Neuronal stem cell (in vitro differentiated cells): Measurements from ENCODE around the gene ALLC.

ENCODE experiments used
- DNase-seq: peaks from one replicate; pipeline ENCODE4 v3.0.0-alpha.2; 2013; ENCODE audit warnings: low spot score
- H2AFZ ChIP-seq: one replicate; pipeline ENCODE4 v1.6.1; 2013; ENCODE audit warnings: mild to moderate bottlenecking, low read length, inconsistent platforms
- H2AK5ac ChIP-seq: 2 replicates; pipeline ENCODE4 v1.6.1; 2013; ENCODE audit warnings: low read depth, mild to moderate bottlenecking, inconsistent platforms, low read length, moderate library complexity, mixed read lengths
- H2BK120ac ChIP-seq: 2 replicates; pipeline ENCODE4 v1.6.1; 2013; ENCODE audit warnings: low read depth, mild to moderate bottlenecking, inconsistent platforms, low read length, moderate library complexity, mixed read lengths
- H2BK12ac ChIP-seq: one replicate; pipeline ENCODE4 v1.6.1; 2013; ENCODE audit warnings: low read length, inconsistent platforms
- H2BK15ac ChIP-seq: 2 replicates; pipeline ENCODE4 v1.6.1; 2013; ENCODE audit warnings: mild to moderate bottlenecking, low read length, inconsistent platforms, mixed read lengths
- H2BK5ac ChIP-seq: one replicate; pipeline ENCODE4 v1.6.1; 2013; ENCODE audit warnings: inconsistent platforms, mild to moderate bottlenecking, low read length, moderate library complexity
- H3K14ac ChIP-seq: one replicate; pipeline ENCODE4 v1.6.1; 2013; ENCODE audit warnings: low read length, inconsistent platforms
- H3K18ac ChIP-seq: 2 replicates; pipeline ENCODE4 v1.6.1; 2013; ENCODE audit warnings: low read length, inconsistent platforms
- H3K23ac ChIP-seq: 2 replicates; pipeline ENCODE4 v1.6.1; 2013; ENCODE audit warnings: low read depth, mild to moderate bottlenecking, mixed read lengths, low read length, inconsistent platforms; ENCODE audit not compliant: poor library complexity
- H3K27ac ChIP-seq: replicated peaks from 3 replicates; pipeline ENCODE4 v1.5.1; 2013; ENCODE audit warnings: low read length, inconsistent platforms
- H3K27me3 ChIP-seq, 3 experiments: 2 replicates each; pipeline ENCODE4 v1.6.1; 2013; ENCODE audit warnings: low read length in 3 of 3, mild to moderate bottlenecking in 2 of 3, inconsistent platforms in 1 of 3, low read depth in 1 of 3, mixed read lengths in 1 of 3, moderate library complexity in 1 of 3; ENCODE audit not compliant: control insufficient read depth in 3 of 3, insufficient read depth in 3 of 3
- H3K36me3 ChIP-seq, 2 donors: replicated peaks in 1 of 2; 2 replicates each; pipeline ENCODE4 v1.6.1; 2013; ENCODE audit warnings: low read length in 2 of 2; ENCODE audit not compliant: control insufficient read depth in 2 of 2, insufficient read depth in 2 of 2
- H3K4ac ChIP-seq: 2 replicates; pipeline ENCODE4 v1.6.1; 2013; ENCODE audit warnings: inconsistent platforms, mild to moderate bottlenecking, low read length, moderate library complexity
- H3K4me1 ChIP-seq, 2 donors: 1 replicate in 1 of 2; 2 replicates in 1 of 2; pipeline ENCODE4 v1.6.1; 2013; ENCODE audit warnings: low read length in 2 of 2, low read depth in 1 of 2; ENCODE audit not compliant: control insufficient read depth in 2 of 2, insufficient read depth in 1 of 2
- H3K4me2 ChIP-seq: one replicate; pipeline ENCODE4 v1.6.1; 2013; ENCODE audit warnings: mild to moderate bottlenecking, low read length, inconsistent platforms; ENCODE audit not compliant: insufficient read depth, poor library complexity, severe bottlenecking
- H3K4me3 ChIP-seq, 2 donors: 2 replicates each; pipeline ENCODE4 v1.5.1; 2013; ENCODE audit warnings: low read length in 2 of 2, mild to moderate bottlenecking in 2 of 2, inconsistent platforms in 1 of 2, moderate library complexity in 1 of 2
- H3K79me1 ChIP-seq: one replicate; pipeline ENCODE4 v1.6.1; 2013; ENCODE audit warnings: low read depth, mild to moderate bottlenecking, inconsistent platforms, low read length, moderate library complexity
- H3K9ac ChIP-seq: one replicate; pipeline ENCODE4 v1.6.1; 2013; ENCODE audit warnings: mild to moderate bottlenecking, low read depth, low read length, inconsistent platforms; ENCODE audit not compliant: poor library complexity
- H3K9me3 ChIP-seq, 2 donors: replicated peaks in 1 of 2; 2 replicates each; pipeline versions ENCODE3 to v1.6.1; 2013; ENCODE audit warnings: low read length in 2 of 2, mild to moderate bottlenecking in 2 of 2, inconsistent platforms in 1 of 2, low read depth in 1 of 2, mixed read lengths in 1 of 2, moderate library complexity in 1 of 2; ENCODE audit not compliant: control insufficient read depth in 2 of 2, insufficient read depth in 1 of 2
- H4K8ac ChIP-seq: one replicate; pipeline ENCODE4 v1.6.1; 2013; ENCODE audit warnings: low read depth, mild to moderate bottlenecking, inconsistent platforms, low read length, moderate library complexity
- H4K91ac ChIP-seq: one replicate; pipeline ENCODE4 v1.6.1; 2013; ENCODE audit warnings: low read length, low read depth, mild to moderate bottlenecking, inconsistent platforms; ENCODE audit not compliant: poor library complexity
- WGBS, 2 donors: extraction: QIAGEN DNeasy Blood & Tissue Kit; methylation state at CpG; one replicate each; pipeline ENCODE4 v1.1.7; 2013; ENCODE audit warnings: missing lambda C conversion rate in 2 of 2, mixed read lengths in 1 of 2; ENCODE audit not compliant: insufficient read length in 2 of 2, insufficient replicate concordance in 1 of 2; ENCODE audit errors: extremely low coverage in 2 of 2; 5-methylcytosine and 5-hydroxymethylcytosine counted together

Gene ALLC

DNA sequence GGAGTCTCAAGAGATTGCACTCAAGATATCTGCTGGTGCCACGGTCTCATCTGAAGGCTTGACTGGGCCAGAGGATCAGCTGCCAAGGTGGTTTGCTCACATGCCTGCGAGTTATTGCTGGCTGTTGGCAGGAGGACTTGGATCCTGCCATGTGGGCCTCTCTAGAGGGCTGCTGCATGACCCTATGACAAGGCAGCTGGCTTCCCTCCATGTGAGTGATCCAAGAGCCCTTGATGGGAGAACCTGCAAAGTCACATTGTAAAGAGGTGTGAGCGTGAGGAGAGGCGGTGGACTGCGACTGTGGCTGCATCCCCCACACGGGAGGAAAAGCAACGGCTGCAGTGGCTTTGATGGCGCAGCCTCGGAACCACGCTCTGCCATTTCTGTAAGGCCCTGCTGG, 4.0 kb upstream of the ALLC start:
- peak overlapping the region; percentile 71 for H2BK15ac ChIP-seq
- peak overlapping the region; percentile 15 for H2AFZ ChIP-seq
- H2BK5ac ChIP-seq: no peak overlapping the region
- peak overlapping the region; percentile 33 for H3K18ac ChIP-seq
- H2AK5ac ChIP-seq: peak overlapping the region; percentile 66
- WGBS, 2 donors: no CpG with 5 or more reads among the region's 10 CpGs
- peaks cover 0 to 1% (median 0%) of the 10 kb centered on the region in 3 experiments for H3K27me3 ChIP-seq
- no peak overlapping the region for H3K23ac ChIP-seq
- DNase-seq: no peak
- H3K79me1 ChIP-seq: no peaks in the 10 kb centered on the region
- H3K4me2 ChIP-seq: no peak overlapping the region
- no peak overlapping the region for H3K4me3 ChIP-seq
- H3K36me3 ChIP-seq: no peaks in the 10 kb centered on the region
- no peak overlapping the region for H2BK12ac ChIP-seq
- H3K9me3 ChIP-seq: peaks cover 0 to 17% of the 10 kb centered on the region in 2 donors
- no peak overlapping the region for H3K9ac ChIP-seq
- H3K27ac ChIP-seq: no peak overlapping the region
- H3K4me1 ChIP-seq: peaks cover 22 to 39% of the 10 kb centered on the region in 2 donors
- H2BK120ac ChIP-seq: peak overlapping the region; percentile 63
- no peak overlapping the region for H4K91ac ChIP-seq
- no peak overlapping the region for H4K8ac ChIP-seq
- H3K14ac ChIP-seq: no peak overlapping the region
- H3K4ac ChIP-seq: no peak overlapping the region

DNA sequence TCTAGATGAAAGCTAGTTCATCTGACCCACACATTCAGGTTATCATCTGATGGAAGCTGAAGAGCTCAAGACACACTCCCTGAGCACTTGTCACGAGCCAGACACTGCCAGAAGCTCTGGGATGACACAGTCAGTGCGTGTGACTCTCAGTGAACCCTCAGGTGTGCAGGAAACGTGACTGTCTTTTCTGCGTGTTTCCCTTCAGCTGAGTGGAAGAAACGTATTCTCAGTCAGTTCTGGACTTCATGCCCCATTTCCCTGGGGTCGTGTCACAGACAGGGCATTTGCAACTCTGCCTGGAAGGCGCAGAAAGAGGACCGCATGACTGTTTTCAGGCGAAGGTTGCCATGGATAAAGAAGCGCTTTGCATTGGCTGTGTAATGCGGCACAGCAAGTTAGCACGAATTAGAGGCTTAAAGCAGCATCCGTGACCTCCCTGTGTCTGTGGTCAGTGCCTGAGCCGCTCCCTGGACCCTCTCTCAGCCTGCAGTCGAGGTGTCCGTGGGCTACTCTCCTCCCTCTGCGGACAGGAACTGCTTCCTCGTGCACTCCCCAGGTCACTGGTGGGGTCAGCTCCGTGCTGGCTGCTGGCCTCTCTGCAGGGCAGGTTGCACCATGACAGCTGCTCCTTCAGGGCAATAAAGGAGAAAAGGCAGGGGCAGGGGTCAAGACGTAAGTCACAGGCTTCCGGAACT, 3.3 kb upstream of the ALLC start:
- no CpG with 5 or more reads among the region's 21 CpGs for WGBS, 2 donors

DNA sequence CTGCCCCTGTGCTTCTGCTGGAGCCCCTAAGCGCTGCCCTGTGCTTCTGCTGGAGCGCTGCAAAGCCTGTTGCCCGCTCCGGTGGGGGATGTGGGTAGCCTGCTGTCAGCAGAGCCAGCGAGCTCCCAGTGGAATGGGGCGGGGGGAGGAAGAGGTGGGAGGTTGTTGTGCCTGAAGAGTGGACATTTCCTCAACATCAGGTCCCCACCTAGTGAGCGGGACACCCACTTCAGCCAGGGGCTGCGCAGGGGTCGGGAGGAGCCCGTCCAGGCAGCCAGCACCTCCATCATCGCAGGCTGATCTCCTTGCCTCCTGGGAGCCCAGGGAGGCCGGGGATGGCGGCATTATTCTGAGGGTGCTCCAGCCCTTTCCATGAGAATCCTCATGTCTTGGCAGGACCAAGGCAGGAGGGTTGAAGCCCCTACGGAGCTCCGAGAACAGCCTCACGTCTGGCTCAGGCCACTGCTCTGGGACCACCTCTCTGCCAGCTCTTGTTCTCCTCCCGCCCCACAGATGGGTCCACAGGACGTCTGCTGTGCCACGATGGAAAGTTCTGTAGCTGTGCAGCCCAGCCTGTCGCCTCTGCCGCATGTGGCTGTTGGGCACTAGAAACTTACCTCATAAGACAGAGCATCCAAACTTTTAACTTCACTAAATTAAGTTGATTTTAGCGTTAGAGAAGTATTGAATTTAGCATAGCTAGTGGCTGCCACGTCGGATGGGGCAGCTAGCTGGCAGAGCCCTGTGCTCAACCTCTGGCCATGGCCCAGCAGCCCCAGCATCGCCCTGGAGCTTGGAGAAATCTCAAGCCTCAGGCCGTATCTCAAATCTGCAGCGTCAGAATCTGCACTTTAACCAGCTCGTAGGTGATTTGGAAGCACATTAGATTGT, 1.9 kb upstream of the ALLC start:
- H3K4ac ChIP-seq: no peak overlapping the region
- peak overlapping the region; percentile 67 for H2BK120ac ChIP-seq
- no peaks in the 10 kb centered on the region for H3K27me3 ChIP-seq
- peaks cover 16 to 36% of the 10 kb centered on the region in 2 donors for H3K4me1 ChIP-seq
- H2BK15ac ChIP-seq: peak overlapping the region; percentile 54
- no peak for DNase-seq
- WGBS, 2 donors: no CpG with 5 or more reads among the region's 28 CpGs
- H4K8ac ChIP-seq: no peak overlapping the region
- H3K79me1 ChIP-seq: no peaks in the 10 kb centered on the region
- H2BK12ac ChIP-seq: peak overlapping the region; percentile 59
- H2BK5ac ChIP-seq: no peak overlapping the region
- H3K18ac ChIP-seq: peak overlapping the region; percentile 80
- peak overlapping the region; percentile 79 for H2AK5ac ChIP-seq
- H4K91ac ChIP-seq: no peak overlapping the region
- H3K9me3 ChIP-seq: peaks cover 0 to 17% of the 10 kb centered on the region in 2 donors
- H3K4me2 ChIP-seq: no peak overlapping the region
- no peaks in the 10 kb centered on the region for H3K36me3 ChIP-seq
- H3K27ac ChIP-seq: no peak overlapping the region
- no peak overlapping the region for H3K23ac ChIP-seq
- H3K14ac ChIP-seq: no peak overlapping the region
- no peak overlapping the region for H3K4me3 ChIP-seq
- no peak overlapping the region for H2AFZ ChIP-seq
- H3K9ac ChIP-seq: no peak overlapping the region

More for the DNA sequence above, 3.3 kb upstream of the ALLC start:
- Histone ChIP-seq H3K36me3 (no peaks in the 10 kb centered on the region), H3K79me1 (no peaks in the 10 kb centered on the region), H3K14ac (no peak overlapping the region), H2AK5ac (peak overlapping the region; percentile 57), H2AFZ (peak overlapping the region; percentile 53), H3K27ac (no peak overlapping the region), H4K91ac (no peak overlapping the region), H3K4me2 (no peak overlapping the region), H3K4me3 (peak overlapping the region in 1 of 2 donors; percentile 1), H3K9me3 (peaks cover 0 to 17% of the 10 kb centered on the region in 2 donors), H3K9ac (no peak overlapping the region), H2BK12ac (no peak overlapping the region), H2BK5ac (no peak overlapping the region), H3K4ac (no peak overlapping the region), H3K27me3 (peaks cover 0 to 1% (median 0%) of the 10 kb centered on the region in 3 experiments), H3K18ac (peak overlapping the region; percentile 42), H2BK15ac (no peak overlapping the region), H3K4me1 (peaks cover 25 to 46% of the 10 kb centered on the region in 2 donors), H2BK120ac (no peak overlapping the region), H3K23ac (no peak overlapping the region), H4K8ac (no peak overlapping the region)
- no peak for DNase-seq
